C4-2B (cell line): ENCODE data around the gene SLC66A3.

Source experiments
- H3K27ac ChIP-seq: fragments of 450-650 bp; 2 replicates; pipeline ENCODE4 v1.5.1; 2017
- CTCF ChIP-seq: fragments of 450-650 bp; conservative IDR thresholded peaks from 2 replicates; pipeline ENCODE4 v1.5.1; 2017; ENCODE audit warnings: mild to moderate bottlenecking
- ZFX ChIP-seq: fragments of 450-650 bp; IDR thresholded peaks from 2 replicates; pipeline ENCODE4 v1.6.1; 2017

The SLC66A3 gene

DNA sequence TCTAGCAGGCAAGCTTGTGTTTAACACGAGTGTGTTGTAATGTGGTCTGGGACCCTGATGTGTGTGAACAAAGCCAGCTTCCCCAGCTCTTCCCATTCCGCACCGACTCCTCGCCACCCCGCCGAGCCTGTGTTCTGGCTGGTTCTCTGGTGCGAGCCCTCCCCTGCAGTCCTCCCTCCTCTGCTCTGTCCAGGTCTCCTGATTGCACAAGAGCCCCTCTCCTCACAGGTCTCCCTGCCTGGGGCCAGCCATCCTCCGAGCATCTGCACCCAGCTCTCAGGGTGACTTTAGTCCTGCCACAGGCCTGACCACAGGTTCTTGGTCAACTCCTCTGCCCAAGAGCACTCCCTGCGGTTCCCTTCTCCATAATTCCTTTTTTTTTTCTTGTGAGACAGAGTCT is 13.2 kb downstream of the SLC66A3 start:
- H3K27ac ChIP-seq: no peak overlapping the region
- no peak for TF ChIP-seq ZFX
- no peak for TF ChIP-seq CTCF

- TF ChIP-seq ZFX (no peak), CTCF (no peak)
- no peak overlapping the region for H3K27ac ChIP-seq
These were observed 14.1 kb downstream of the SLC66A3 start for GRCh38 chr2:11169333-11169732.

- TF ChIP-seq CTCF (no peak), ZFX (no peak)
- H3K27ac ChIP-seq: no peak overlapping the region
These were observed 19.0 kb downstream of the SLC66A3 start for GRCh38 chr2:11174222-11174621.

DNA sequence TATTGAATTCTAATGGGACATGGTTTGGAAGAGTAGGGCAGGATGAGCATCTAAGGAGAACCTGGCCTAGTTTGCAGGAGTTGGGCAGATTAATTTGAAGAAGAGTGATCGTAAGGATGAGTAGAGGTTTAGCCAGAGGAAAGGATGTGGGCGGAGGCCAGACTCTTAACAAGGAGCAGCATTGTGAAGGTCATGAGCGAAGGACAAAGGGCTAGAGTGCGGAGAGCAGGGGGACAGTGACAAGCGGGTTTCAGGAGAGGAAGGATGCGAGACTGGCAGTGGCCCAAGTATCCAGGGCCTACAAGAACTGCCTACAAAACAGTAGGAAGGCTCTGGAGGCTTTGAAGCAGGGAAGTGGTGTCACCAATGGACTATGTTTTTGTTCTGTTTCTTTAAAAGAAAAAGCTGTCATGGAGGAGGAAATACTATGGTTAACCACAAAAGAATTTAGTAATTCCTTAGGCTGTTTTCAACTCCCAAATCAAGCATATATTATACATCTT is 20.1 kb downstream of the SLC66A3 start:
- no peak for TF ChIP-seq CTCF
- no peak for TF ChIP-seq ZFX
- H3K27ac ChIP-seq: no peak overlapping the region

- no peak for TF ChIP-seq ZFX
- no peak for TF ChIP-seq CTCF
- H3K27ac ChIP-seq: no peak overlapping the region
These were observed 22.8 kb downstream of the SLC66A3 start for GRCh38 chr2:11177871-11178690.

DNA sequence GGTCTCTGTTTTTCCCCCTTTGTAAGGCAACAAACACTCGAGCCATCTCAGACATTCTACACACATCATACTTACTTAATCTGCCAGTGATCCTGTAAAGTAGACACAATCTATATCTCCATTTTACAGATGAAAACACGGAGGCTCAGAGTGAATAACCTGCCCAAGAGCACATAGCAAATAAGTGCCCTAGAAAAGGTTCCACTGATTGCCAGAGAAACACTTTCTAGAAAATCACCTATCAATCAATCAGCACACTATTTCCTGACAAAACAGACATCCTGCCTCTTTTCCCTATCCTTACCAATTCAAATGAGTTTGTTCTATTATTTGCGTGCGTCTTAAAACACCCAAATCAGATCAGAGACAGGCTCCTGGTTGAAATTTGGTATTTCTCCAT is 23.9 kb downstream of the SLC66A3 start:
- no peak overlapping the region for H3K27ac ChIP-seq
- TF ChIP-seq CTCF: no peak
- no peak for TF ChIP-seq ZFX

DNA sequence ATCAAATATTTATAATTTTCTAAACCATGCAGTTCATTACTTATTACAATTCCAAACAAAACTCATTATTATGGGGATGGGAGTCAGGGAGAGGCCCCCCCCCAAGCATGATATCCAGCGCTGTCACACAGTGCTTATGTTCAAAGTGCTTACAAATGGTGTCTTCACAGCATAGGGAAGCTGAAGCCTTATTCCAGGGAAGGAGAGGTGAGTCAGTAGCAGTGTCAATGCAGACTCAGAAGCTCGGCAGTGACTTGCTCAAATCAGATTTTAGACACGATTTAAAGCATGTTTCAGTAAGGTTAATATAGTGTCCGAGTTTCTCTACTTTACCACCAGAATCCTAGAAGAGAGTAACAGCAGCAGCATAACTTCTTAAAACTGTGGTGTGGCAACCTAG is 24.6 kb downstream of the SLC66A3 start:
- TF ChIP-seq CTCF (no peak), ZFX (no peak)
- no peak overlapping the region for H3K27ac ChIP-seq
